Subcutaneous adipose tissue (tissue), 4 donors: Measurements from ENCODE around the gene PHF20. TPM values are rescaled to one million over a fixed set of nuclear protein-coding genes. Genes with fewer than 3 reads are reported as not detected.

Experiments used
- CTCF ChIP-seq: fragments of 450-650 bp; IDR thresholded peaks from one replicate; pipeline ENCODE4 v1.5.1; 2016; ENCODE audit warnings: low read depth, mild to moderate bottlenecking, control low read depth, antibody characterized with exemption, moderate library complexity
- total RNA-seq, 4 donors: library from RNA; depleted of rRNA; stranded (reverse); fragments of >200 nt; gene quantifications; one replicate each; pipeline ENCODE4 v1.1.0, GENCODE V29; 2016

Gene PHF20
- total RNA-seq, 4 donors from 2014 or later, result 35.5 to 61.6 (median 44.5) TPM

GRCh38 chr20:35768731-35769664 lies 2.8 kb upstream of the PHF20 start:
- TF ChIP-seq CTCF, result no peak

- no peak for TF ChIP-seq CTCF
Measured at GRCh38 chr20:35771367-35771688, 487 bp upstream of the PHF20 start.

DNA sequence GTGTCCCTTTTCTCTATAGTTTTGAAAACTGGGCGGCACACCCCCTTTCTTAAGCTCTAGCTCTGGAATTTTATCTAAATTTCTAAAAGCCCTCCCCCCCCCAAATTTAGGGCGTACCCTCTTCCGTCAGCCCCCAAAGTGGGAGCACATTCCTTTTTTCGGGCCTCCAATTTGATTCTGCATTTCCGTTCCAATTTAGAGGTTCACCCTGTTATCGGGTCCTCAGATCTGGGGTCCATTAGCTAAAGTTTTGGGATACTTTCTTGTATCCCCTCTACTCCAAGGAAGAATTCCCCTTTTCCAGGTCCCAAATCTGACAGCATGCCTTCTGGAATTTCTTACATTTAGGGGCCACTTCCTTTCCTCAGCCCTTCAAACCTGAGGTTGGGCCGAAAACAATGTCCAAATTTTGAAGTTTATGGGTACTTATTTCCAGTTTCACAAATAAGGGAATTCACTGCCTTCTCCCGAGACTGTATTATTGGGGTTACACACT lies 796 bp downstream of the PHF20 start:
- TF ChIP-seq CTCF, result no peak

DNA sequence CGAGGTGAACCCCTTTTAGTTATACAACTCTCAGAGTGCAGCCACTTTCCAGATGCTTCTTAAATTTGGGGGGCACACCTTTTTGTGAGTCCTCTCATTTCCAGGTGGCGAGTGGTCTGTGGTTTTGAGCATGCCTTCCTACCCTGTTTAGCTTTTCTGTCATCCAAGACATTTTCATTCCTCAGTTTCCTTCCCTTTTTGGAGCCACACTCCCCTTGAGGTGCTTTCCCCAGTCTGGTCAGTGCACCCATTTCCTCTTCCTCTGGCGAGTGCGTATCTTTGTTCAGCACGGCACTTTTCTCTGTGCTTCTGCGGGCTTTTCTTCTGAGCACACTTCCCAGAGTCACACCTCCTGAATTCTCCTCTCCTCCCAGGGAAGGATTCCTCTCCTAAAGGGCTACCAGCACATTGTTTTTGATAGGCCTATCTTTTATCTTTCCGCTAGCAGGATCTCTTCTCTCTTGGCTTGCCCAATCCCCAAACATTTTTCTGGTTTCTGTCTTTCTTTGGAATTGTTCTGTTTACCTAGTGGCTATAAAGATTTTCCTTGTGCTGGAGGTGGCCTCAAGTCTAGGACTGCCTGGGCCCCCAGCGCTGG lies 1.4 kb downstream of the PHF20 start:
- no peak for TF ChIP-seq CTCF

DNA sequence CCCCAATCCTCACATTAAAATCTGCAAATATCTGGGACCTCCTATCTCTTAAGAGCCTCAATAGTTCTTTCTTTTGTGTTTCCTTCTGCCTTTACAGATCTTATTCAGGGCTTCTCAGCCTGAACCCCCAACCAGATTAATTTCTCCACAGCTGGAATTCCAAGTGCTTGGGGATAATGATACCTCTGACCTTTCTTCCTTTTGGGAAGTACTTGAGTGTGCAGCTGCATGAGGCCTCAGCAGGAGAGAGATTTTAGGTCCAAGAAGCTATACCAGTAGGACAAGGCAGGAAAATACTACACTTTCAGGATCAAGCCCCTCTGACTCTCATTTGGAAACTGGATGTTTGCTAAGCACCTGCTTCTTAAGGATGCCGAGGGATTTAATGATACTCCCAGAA lies 2.6 kb downstream of the PHF20 start:
- no peak for TF ChIP-seq CTCF

GRCh38 chr20:35776513-35777101 lies 4.8 kb downstream of the PHF20 start:
- TF ChIP-seq CTCF, result no peak

DNA sequence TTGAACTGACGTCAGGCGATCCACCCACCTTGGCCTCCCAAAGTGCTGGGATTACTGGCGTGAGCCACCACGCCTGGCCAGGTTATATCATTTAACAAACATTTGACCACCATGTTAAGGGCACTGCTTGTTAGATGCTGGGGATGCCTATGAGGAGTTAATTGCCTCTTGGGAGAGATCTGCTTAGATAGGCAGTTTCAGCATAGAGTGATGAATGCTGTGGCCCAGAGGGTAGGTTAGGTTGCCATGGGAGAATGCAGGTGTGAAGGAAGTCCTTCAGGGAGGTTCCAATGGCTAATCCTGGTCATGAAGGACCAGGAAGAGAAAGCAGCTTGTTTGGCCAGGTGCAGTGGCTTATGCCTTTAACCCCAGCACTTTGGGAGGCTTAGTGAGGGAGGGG lies 17.0 kb downstream of the PHF20 start:
- no peak for TF ChIP-seq CTCF
